Measurements from ENCODE around the gene VSIG10L. TPM values are rescaled to one million over a fixed set of nuclear protein-coding genes. Genes with fewer than 3 reads are reported as not detected.

VSIG10L gene
- total RNA-seq, 1 experiment from 2014 or later: 0.28 TPM

- H3K27me3 ChIP-seq: no peaks in the 10 kb centered on the region
- H3K27ac ChIP-seq: peak within 1 kb of the TSS; percentile 99
- DNase-seq: peak; percentile 21 to 22
- H3K4me3 ChIP-seq: peak within 1 kb of the TSS; percentile 68
- no peaks in the 10 kb centered on the region for H3K9me3 ChIP-seq (replicated peaks)
- peaks cover 7% of the 10 kb centered on the region; the same call in 1 of the 2 replicates for H3K4me1 ChIP-seq
- no peaks in the 10 kb centered on the region for H3K36me3 ChIP-seq
These were observed 26.7 kb upstream of the VSIG10L start, which contains the start of gene CLDND2 for GRCh38 chr19:51368366-51369282. Gene CLDND2, minus strand, starts transcription at chr19:51369003. Its CDS starts 426 bp downstream, at chr19:51368577.

DNA sequence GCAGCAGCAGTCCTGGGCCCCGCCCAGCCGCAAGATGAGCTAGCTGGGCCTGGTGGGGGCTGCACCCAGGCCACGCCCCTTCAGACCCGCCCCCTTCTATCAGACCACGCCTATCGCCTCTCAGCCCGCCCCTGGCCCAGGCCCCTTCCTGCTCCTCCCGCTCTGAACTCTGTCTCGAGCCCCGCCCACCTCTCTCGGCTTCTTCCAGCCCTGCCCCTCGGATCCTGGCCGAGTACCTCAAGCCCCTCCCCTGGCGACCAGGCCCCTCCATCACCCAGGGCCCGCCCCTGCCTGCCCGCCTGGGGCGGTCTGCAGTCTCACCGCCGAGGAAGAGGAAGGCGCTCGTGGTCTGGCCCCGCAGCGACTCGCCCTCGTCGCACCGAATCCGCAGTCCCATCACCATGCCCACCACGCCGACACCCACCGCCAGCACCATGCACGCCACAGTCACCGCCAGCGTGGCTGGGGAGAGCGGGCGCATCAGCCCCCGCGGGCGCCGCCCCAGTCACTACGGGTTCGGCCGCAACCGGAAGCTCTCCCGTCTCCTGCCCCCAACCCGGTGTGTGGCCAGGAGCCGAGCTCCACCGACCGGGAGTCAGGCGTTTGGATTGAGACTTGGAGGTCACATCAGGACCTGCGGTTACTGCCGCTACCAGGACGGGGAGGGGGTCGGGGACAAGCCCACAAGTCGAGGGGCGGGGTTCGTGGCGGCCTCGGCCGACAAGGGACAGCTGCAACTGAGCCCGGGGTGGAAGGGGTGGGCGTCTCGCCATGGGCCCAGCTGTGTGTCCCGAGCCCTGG is 25.8 kb upstream of the VSIG10L start:
- Histone ChIP-seq H3K4me3 (peak overlapping the region; percentile 68), H3K27ac (peak overlapping the region; percentile 99), H3K36me3 (no peaks in the 10 kb centered on the region), H3K27me3 (no peaks in the 10 kb centered on the region), H3K9me3 (replicated peaks) (no peaks in the 10 kb centered on the region), H3K4me1 (peaks cover 7% of the 10 kb centered on the region; the same call in 1 of the 2 replicates)
- DNase-seq: peak; percentile 96 to 97

- no peaks in the 10 kb centered on the region for H3K36me3 ChIP-seq
- peak overlapping the region; percentile 68 for H3K4me3 ChIP-seq
- DNase-seq: no peak
- H3K4me1 ChIP-seq: peaks cover 7% of the 10 kb centered on the region; the same call in 1 of the 2 replicates
- H3K9me3 ChIP-seq (replicated peaks): no peaks in the 10 kb centered on the region
- no peaks in the 10 kb centered on the region for H3K27me3 ChIP-seq
- H3K27ac ChIP-seq: peak overlapping the region; percentile 99
These were observed 25.3 kb upstream of the VSIG10L start for GRCh38 chr19:51367255-51367564.

- H3K27me3 ChIP-seq: no peaks in the 10 kb centered on the region
- H3K36me3 ChIP-seq: no peaks in the 10 kb centered on the region
- H3K27ac ChIP-seq: peak overlapping the region; percentile 99
- peak overlapping the region; percentile 68 for H3K4me3 ChIP-seq
- DNase-seq: peak; percentile 95
- H3K4me1 ChIP-seq: peaks cover 7% of the 10 kb centered on the region; the same call in 1 of the 2 replicates
- H3K9me3 ChIP-seq (replicated peaks): no peaks in the 10 kb centered on the region
These were observed 24.7 kb upstream of the VSIG10L start for GRCh38 chr19:51366389-51367254.

- Histone ChIP-seq H3K4me1 (peaks cover 7% of the 10 kb centered on the region; the same call in 1 of the 2 replicates), H3K27ac (peak within 1 kb of the TSS; percentile 99), H3K36me3 (no peaks in the 10 kb centered on the region), H3K9me3 (replicated peaks) (no peaks in the 10 kb centered on the region), H3K27me3 (no peaks in the 10 kb centered on the region), H3K4me3 (peak within 1 kb of the TSS; percentile 68)
- no peak for DNase-seq
These were observed 24.0 kb upstream of the VSIG10L start, which contains the start of gene ETFB for GRCh38 chr19:51365965-51366388. Gene ETFB, minus strand, starts transcription at chr19:51366388. Its CDS starts 62 bp downstream, at chr19:51366326.

GRCh38 chr19:51365211-51365964 is 23.4 kb upstream of the VSIG10L start:
- peak in 1 of 2 experiments; percentile 19 for DNase-seq
- no peaks in the 10 kb centered on the region for H3K9me3 ChIP-seq (replicated peaks)

GRCh38 chr19:51364200-51365106 is 22.5 kb upstream of the VSIG10L start:
- Histone ChIP-seq H3K36me3 (no peaks in the 10 kb centered on the region), H3K4me3 (no peak overlapping the region), H3K27ac (no peak overlapping the region), H3K9me3 (replicated peaks) (no peaks in the 10 kb centered on the region), H3K4me1 (peaks cover 7% of the 10 kb centered on the region; the same call in 1 of the 2 replicates), H3K27me3 (no peaks in the 10 kb centered on the region)
- no peak for DNase-seq

More at GRCh38 chr19:51365211-51365964, 23.4 kb upstream of the VSIG10L start:
- peak overlapping the region; percentile 68 for H3K4me3 ChIP-seq
- peaks cover 7% of the 10 kb centered on the region; the same call in 1 of the 2 replicates for H3K4me1 ChIP-seq
- H3K27me3 ChIP-seq: no peaks in the 10 kb centered on the region
- no peaks in the 10 kb centered on the region for H3K36me3 ChIP-seq
- H3K27ac ChIP-seq: peak overlapping the region; percentile 99

DNA sequence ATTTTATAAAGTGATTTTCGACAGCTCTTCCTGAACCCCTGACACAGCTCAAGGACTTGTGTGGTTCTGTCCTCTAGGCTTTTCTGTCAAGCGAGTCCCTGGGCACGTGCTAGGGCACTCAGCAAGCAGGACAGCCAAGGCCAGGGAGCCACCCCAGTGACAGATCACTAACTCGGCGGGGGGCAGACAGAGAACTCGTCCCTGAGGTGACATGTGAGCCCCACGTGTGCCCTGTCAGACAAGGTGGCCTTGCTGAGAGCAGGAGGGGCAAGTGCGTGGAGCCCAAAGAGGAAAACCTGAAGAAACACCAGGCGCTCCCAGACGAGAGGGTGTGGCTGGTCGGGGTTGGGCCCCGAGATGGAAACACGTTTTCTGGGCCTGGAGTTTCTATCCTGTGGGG is 19.3 kb upstream of the VSIG10L start:
- Histone ChIP-seq H3K9me3 (replicated peaks) (no peaks in the 10 kb centered on the region), H3K27me3 (no peaks in the 10 kb centered on the region), H3K4me1 (no peaks in the 10 kb centered on the region), H3K36me3 (no peaks in the 10 kb centered on the region), H3K4me3 (no peak overlapping the region), H3K27ac (no peak overlapping the region)
- DNase-seq: no peak

GRCh38 chr19:51359294-51359693 is 17.4 kb upstream of the VSIG10L start:
- H3K36me3 ChIP-seq: no peaks in the 10 kb centered on the region
- no peaks in the 10 kb centered on the region for H3K9me3 ChIP-seq (replicated peaks)
- no peak overlapping the region for H3K27ac ChIP-seq
- H3K4me1 ChIP-seq: no peaks in the 10 kb centered on the region
- no peaks in the 10 kb centered on the region for H3K27me3 ChIP-seq
- DNase-seq: no peak
- no peak overlapping the region for H3K4me3 ChIP-seq

DNA sequence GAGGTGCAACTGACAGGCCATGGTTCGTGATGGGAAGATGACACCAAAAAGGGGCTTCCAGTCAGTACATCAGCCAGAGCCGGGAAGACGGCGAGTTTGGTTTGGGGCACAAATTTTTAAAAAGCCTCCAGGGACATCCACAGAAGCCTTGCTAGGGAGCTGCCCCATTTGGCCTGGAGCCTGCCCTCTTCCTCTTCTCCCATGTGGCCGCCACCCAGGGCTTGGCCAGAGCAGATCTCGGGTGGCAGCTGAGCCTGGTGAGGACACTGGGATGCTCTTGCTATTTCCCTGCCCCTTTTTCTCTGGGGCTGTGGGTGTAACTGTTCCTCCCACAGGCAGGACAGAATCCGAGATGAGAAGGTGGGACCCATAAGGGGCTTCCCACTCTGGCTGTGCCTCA is 16.0 kb upstream of the VSIG10L start:
- no peak overlapping the region for H3K4me3 ChIP-seq
- no peak overlapping the region for H3K27ac ChIP-seq
- H3K4me1 ChIP-seq: no peaks in the 10 kb centered on the region

DNA sequence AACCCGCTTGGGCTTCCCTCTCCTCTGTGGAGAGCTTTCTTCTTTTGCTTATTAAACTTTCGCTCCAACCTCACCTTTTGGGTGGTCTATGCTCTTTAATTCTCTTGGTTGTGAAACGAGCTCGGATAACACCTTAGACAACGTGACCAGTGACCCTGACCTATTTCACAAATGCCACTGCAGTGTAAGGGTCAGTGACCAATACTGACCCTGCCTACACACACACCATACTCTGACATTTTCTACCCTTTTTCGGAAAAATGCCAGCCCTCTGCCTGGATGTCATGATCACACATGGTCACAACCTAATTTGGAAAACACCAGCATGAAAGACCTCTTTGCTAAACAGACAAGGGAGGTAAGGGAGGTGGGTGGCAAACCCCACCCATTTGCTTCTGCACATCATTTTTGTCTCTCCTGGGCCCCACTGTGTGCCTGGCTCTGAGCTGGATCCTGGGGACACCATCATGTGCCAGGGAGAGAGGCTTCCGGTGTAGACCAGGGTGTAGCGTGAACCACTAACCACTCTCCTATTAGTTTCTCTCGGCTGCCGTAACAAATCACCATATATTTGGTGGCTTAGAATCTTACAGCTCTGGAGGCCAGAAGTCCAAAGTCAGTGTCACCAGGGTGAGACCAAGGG is 14.3 kb upstream of the VSIG10L start:
- no peak overlapping the region for H3K4me3 ChIP-seq
- no peak overlapping the region for H3K27ac ChIP-seq
- H3K4me1 ChIP-seq: no peaks in the 10 kb centered on the region
- no peaks in the 10 kb centered on the region for H3K9me3 ChIP-seq (replicated peaks)
- no peaks in the 10 kb centered on the region for H3K27me3 ChIP-seq
- no peak for DNase-seq
- H3K36me3 ChIP-seq: no peaks in the 10 kb centered on the region

More for the DNA sequence above, 16.0 kb upstream of the VSIG10L start:
- no peak for DNase-seq
- Histone ChIP-seq H3K9me3 (replicated peaks) (no peaks in the 10 kb centered on the region), H3K36me3 (no peaks in the 10 kb centered on the region), H3K27me3 (no peaks in the 10 kb centered on the region)

- Histone ChIP-seq H3K9me3 (replicated peaks) (no peaks in the 10 kb centered on the region), H3K4me1 (peaks cover 11% of the 10 kb centered on the region; the same call in 1 of the 2 replicates), H3K27me3 (no peaks in the 10 kb centered on the region), H3K27ac (peak overlapping the region; percentile 62), H3K4me3 (no peak overlapping the region), H3K36me3 (no peaks in the 10 kb centered on the region)
- DNase-seq: peak; percentile 76 to 84
These were observed 12.8 kb upstream of the VSIG10L start for GRCh38 chr19:51354742-51355148.
